Central memory CD8-positive, alpha-beta T cell (primary cell): ENCODE measurements around the gene RBPJL.
A peak's percentile ranks its signal among the peaks of the same experiment; 100 is the strongest.

Source experiments
- ATAC-seq: fragments of 150-1000 bp; cut with Tn5 transposase; replicated peaks from 2 replicates; pipeline ENCODE4 v1.10.0; 2022; ENCODE audit warnings: mild to moderate bottlenecking, moderate FRiP score, moderate number of reproducible peaks; ENCODE audit not compliant: poor library complexity, severe bottlenecking; ENCODE audit errors: extremely low read depth
- DNase-seq, 2 donors: peaks; one replicate each; pipeline ENCODE4 v3.0.0; 2021; ENCODE audit warnings: low spot score in 2 of 2
- H3K27ac Mint-ChIP-seq: one replicate; pipeline ENCODE4 v1.8.0; 2022; ENCODE audit warnings: low read depth, mild to moderate bottlenecking, moderate library complexity, mixed read lengths
- H3K27me3 Mint-ChIP-seq: one replicate; pipeline ENCODE4 v1.8.0; 2022; ENCODE audit warnings: mixed read lengths
- H3K36me3 Mint-ChIP-seq: one replicate; pipeline ENCODE4 v1.8.0; 2022; ENCODE audit warnings: mild to moderate bottlenecking, moderate library complexity, mixed read lengths; ENCODE audit not compliant: insufficient read depth
- H3K4me1 Mint-ChIP-seq: one replicate; pipeline ENCODE4 v1.8.0; 2022; ENCODE audit warnings: mixed read lengths
- H3K4me3 Mint-ChIP-seq: one replicate; pipeline ENCODE4 v1.8.0; 2022; ENCODE audit warnings: mild to moderate bottlenecking, moderate library complexity, mixed read lengths
- H3K9me3 Mint-ChIP-seq: one replicate; pipeline ENCODE4 v1.8.0; 2022; ENCODE audit warnings: mixed read lengths

The RBPJL gene

GRCh38 chr20:45353746-45354145 lies 47.1 kb downstream of the RBPJL start:
- Mint-ChIP-seq H3K4me3 (no peak overlapping the region), H3K4me1 (peaks cover 6% of the 10 kb centered on the region), H3K36me3 (no peaks in the 10 kb centered on the region), H3K9me3 (no peaks in the 10 kb centered on the region), H3K27ac (no peak overlapping the region), H3K27me3 (no peaks in the 10 kb centered on the region)
- ATAC-seq: no peak
- DNase-seq: no peak

DNA sequence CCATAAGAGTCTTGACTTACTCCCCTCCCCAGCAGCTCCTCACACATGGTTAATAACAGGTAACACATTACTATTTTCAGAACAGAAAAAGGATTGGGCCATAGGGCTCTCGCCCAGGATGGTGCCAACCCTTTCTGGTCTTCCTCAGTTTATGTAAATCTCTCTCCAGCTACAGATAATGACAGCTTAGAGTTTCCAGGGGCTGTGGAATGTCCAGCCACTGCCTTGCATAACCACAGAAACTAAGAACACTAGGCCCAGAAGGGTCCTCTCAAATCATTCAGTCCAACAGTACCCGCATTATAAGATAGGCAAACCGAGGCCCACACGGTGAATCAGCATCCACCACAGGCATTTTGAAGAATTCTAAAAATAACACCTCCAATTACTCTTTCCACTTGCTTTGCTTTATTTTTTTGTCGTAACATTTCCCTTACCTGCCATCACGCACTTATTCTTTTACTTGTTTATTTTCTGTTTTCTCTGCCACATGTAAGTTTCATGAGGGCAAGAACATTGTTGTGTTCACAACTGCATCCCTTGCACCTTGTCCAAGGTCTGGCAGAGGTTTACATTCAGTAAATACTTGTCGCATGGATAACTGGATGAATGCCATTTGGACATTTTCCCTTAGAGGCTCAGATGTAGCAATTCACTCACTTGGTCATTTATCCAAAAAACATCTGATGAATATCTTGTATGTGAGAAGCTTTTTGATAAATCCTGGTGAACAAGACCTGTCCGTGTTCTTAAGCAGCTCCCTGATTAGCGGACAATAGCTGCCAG lies 48.0 kb downstream of the RBPJL start:
- no peak overlapping the region for H3K27ac Mint-ChIP-seq
- no peaks in the 10 kb centered on the region for H3K27me3 Mint-ChIP-seq
- H3K4me1 Mint-ChIP-seq: peaks cover 6% of the 10 kb centered on the region
- ATAC-seq: no peak
- no peaks in the 10 kb centered on the region for H3K36me3 Mint-ChIP-seq
- DNase-seq: no peak
- no peak overlapping the region for H3K4me3 Mint-ChIP-seq
- no peaks in the 10 kb centered on the region for H3K9me3 Mint-ChIP-seq

DNA sequence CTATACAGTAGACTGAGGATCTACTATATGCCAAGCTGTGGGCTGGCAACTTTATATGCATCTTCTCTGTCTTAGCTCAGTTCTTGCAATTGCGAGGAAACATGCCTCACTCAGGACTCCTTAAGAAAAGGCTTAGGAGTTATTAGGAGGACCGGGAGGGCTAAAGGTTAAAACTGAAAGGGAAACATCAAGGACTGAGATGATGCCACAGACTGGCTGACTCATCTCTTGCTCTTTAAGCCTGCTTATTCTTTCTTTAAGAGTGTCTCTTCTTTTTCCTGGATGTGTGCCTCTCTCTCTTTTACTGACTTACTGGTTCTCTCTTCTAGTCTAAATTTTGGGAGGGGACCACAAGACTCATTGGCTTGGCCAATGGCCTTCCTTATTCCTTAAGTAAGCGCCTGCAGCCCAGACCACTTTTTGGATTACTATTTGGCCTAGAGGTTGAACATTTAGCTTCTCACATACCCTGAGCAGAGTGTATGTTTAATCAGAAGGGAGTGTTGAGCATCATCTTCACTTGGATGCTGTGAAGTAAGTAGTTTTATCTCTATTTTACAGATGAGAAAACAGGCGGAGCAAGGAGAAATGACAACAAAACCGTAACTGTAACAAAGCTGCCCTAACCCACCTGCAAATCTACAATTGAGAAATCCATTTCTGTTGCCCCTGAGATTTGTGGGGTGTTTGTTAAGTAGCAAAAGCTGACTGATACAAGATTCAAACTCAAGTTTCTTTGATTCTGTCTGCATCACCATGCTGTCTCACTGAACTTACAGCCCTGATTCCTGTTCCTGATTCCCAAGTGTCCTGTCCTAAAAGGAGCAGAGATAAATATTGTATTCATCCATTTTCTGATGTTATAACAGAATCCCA lies 48.8 kb downstream of the RBPJL start:
- no peak for DNase-seq
- H3K27me3 Mint-ChIP-seq: no peaks in the 10 kb centered on the region

GRCh38 chr20:45358282-45359068 lies 51.8 kb downstream of the RBPJL start:
- no peaks in the 10 kb centered on the region for H3K9me3 Mint-ChIP-seq
- no peak overlapping the region for H3K4me3 Mint-ChIP-seq
- ATAC-seq (no peak), DNase-seq (no peak)
- H3K27ac Mint-ChIP-seq: no peak overlapping the region
- peaks cover 11% of the 10 kb centered on the region for H3K4me1 Mint-ChIP-seq
- H3K27me3 Mint-ChIP-seq: no peaks in the 10 kb centered on the region
- H3K36me3 Mint-ChIP-seq: peaks cover 10% of the 10 kb centered on the region

More for the DNA sequence above, 48.8 kb downstream of the RBPJL start:
- H3K4me3 Mint-ChIP-seq: no peak overlapping the region
- no peaks in the 10 kb centered on the region for H3K9me3 Mint-ChIP-seq
- H3K36me3 Mint-ChIP-seq: no peaks in the 10 kb centered on the region
- no peak overlapping the region for H3K27ac Mint-ChIP-seq
- ATAC-seq: no peak
- peaks cover 6% of the 10 kb centered on the region for H3K4me1 Mint-ChIP-seq

- no peak for ATAC-seq
- no peak overlapping the region for H3K4me3 Mint-ChIP-seq
- peaks cover 16% of the 10 kb centered on the region for H3K4me1 Mint-ChIP-seq
- no peaks in the 10 kb centered on the region for H3K27me3 Mint-ChIP-seq
- H3K27ac Mint-ChIP-seq: no peak overlapping the region
- no peak for DNase-seq
- no peaks in the 10 kb centered on the region for H3K9me3 Mint-ChIP-seq
- H3K36me3 Mint-ChIP-seq: peaks cover 12% of the 10 kb centered on the region
These were observed 52.4 kb downstream of the RBPJL start for GRCh38 chr20:45359069-45359405.

GRCh38 chr20:45359406-45360148 lies 52.9 kb downstream of the RBPJL start:
- H3K36me3 Mint-ChIP-seq: peaks cover 12% of the 10 kb centered on the region
- ATAC-seq: no peak
- no peaks in the 10 kb centered on the region for H3K27me3 Mint-ChIP-seq
- no peaks in the 10 kb centered on the region for H3K9me3 Mint-ChIP-seq
- DNase-seq: no peak
- H3K4me1 Mint-ChIP-seq: peaks cover 19% of the 10 kb centered on the region
- no peak overlapping the region for H3K4me3 Mint-ChIP-seq
- no peak overlapping the region for H3K27ac Mint-ChIP-seq

GRCh38 chr20:45361793-45362192 lies 55.2 kb downstream of the RBPJL start:
- peaks cover 21% of the 10 kb centered on the region for H3K36me3 Mint-ChIP-seq
- no peak for ATAC-seq
- H3K4me1 Mint-ChIP-seq: peaks cover 29% of the 10 kb centered on the region

DNA sequence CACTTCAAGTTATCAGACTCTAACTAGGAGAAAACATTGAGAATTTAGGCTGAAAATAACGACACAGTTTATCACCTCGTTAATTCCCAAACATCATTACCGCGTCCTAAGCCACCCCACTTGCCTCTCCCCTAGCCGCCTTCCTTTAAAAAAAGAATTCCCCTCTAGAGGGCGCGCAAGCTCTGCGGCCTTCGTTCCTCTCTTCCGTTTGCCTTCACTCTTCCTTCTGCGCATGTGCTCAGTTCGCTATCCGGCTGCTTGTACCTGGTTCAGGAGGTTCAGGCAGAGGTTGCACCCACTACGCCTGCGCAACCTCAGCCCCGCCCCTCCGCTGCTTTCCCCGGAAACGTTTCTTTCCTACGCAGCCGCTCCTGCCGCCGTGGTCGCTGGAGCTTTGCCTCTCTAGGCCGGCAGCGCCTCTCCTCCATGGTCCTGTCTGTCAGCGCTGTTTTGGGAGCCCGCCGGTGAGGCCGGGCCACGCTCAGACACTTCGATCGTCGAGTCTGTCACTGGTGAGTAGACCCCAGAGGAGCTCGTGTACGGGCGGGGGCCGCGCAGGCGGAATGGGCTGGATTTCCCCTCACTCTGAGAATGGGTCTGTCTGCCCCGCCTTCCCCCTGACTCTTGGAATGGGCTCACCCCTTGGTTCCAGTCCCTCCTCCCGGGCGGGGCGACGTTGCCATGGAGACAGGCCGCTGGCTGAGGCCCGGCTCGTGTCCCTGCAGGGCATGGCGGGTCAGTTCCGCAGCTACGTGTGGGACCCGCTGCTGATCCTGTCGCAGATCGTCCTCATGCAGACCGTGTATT lies 56.4 kb downstream of the RBPJL start, which contains the start of gene SYS1:
Gene SYS1, plus strand, starts transcription at position 353 of the 807 bp plus-strand sequence. Its CDS starts 376 bp downstream, at position 729.
- ATAC-seq (peak; percentile 86), DNase-seq (peak; percentile 98)
- peaks cover 41% of the 10 kb centered on the region for H3K4me1 Mint-ChIP-seq
- no peaks in the 10 kb centered on the region for H3K27me3 Mint-ChIP-seq
- H3K36me3 Mint-ChIP-seq: peaks cover 29% of the 10 kb centered on the region
- peak within 1 kb of the TSS; percentile 96 for H3K27ac Mint-ChIP-seq
- H3K4me3 Mint-ChIP-seq: peak within 1 kb of the TSS; percentile 92
- no peaks in the 10 kb centered on the region for H3K9me3 Mint-ChIP-seq

More at GRCh38 chr20:45361793-45362192, 55.2 kb downstream of the RBPJL start:
- Mint-ChIP-seq H3K9me3 (no peaks in the 10 kb centered on the region), H3K4me3 (no peak overlapping the region), H3K27me3 (no peaks in the 10 kb centered on the region), H3K27ac (no peak overlapping the region)
- no peak for DNase-seq

DNA sequence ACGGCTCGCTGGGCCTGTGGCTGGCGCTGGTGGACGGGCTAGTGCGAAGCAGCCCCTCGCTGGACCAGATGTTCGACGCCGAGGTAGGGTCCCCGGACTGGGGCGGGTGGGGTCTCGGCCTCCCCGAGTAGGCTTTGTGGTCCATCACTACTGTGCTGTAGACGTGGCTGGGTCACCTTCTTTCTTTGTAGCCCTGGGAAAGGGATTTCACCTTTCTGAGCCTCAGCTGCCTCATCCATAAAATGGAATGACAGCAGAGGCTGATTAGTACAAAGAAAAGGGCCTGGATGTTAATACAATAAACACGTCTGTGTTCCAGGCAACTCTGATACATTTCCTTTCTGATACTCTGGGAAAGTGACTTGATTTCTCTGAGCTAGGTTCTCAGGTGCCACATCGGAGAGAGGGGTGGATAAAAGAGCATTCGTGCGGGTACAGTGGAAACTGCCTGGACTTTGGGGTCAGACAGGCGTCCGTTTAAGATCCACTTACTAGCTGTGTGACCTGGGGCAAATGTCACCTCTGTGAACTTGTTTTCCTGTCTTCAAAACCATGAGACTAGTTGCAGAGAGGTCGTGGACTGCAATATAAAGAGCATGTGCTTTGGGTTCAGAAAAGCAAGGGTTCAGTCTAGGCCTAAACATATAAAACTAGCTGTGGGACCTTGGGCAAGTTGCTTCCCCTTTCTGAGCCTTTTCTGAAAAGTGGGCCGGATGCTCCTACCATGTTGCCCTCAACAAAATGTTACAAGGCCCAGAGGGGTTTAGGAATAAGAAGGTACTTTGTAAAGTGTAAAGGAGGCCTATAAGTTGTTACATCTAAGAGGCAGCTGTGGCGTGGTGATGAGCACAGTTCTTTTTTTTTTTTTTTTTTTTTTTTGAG lies 57.2 kb downstream of the RBPJL start:
- no peaks in the 10 kb centered on the region for H3K9me3 Mint-ChIP-seq
- peak overlapping the region; percentile 96 for H3K27ac Mint-ChIP-seq
- no peak for DNase-seq
- peak overlapping the region; percentile 92 for H3K4me3 Mint-ChIP-seq
- no peak for ATAC-seq
- peaks cover 35% of the 10 kb centered on the region for H3K36me3 Mint-ChIP-seq
- H3K4me1 Mint-ChIP-seq: peaks cover 50% of the 10 kb centered on the region
- H3K27me3 Mint-ChIP-seq: no peaks in the 10 kb centered on the region

DNA sequence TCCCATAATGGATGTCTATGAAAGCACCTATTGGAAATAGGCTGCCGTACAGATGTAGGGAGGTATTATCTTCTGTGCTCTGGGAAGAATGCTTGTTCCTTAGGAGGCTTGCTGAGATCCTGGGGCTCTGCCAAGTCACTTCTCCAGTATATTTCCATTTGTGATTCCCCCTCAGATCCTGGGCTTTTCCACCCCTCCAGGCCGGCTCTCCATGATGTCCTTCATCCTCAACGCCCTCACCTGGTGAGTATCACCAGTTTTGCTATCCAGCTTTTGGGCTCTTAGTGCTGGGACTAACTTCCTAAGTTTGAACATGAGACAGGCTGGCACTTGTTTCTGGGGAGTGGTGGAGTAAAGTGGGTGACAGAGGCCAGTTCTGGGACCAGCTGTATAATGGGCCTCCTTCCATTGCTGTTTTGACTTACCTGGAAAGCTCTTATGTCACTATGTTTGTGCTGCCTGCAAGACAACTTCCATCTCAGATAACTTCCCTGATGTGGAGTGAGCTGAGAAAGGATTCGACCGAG lies 58.9 kb downstream of the RBPJL start:
- Mint-ChIP-seq H3K36me3 (peaks cover 37% of the 10 kb centered on the region), H3K4me3 (no peak overlapping the region), H3K27ac (no peak overlapping the region), H3K9me3 (no peaks in the 10 kb centered on the region), H3K4me1 (peaks cover 52% of the 10 kb centered on the region), H3K27me3 (no peaks in the 10 kb centered on the region)
- DNase-seq: no peak
- no peak for ATAC-seq
